Kidney (tissue), 14 donors: ENCODE results near the gene ITGB7. TPM values are rescaled to one million over a fixed set of nuclear protein-coding genes. Genes with fewer than 3 reads are reported as not detected.

ENCODE experiments used
- DNase-seq, 5 donors: peaks; one replicate each; pipeline ENCODE4 v3.0.0-alpha.2; 2013 to 2020
- FAIRE-seq: peaks from 2 replicates; lab custom pipeline; 2012; peaks lifted over from hg19 to GRCh38; lab: Jason Lieb, UNC
- H3K27ac ChIP-seq, 2 donors: one replicate each; pipeline ENCODE4 v1.7.0; 2013; ENCODE audit warnings: low read depth in 2 of 2, low read length in 2 of 2, inconsistent platforms in 1 of 2
- H3K27me3 ChIP-seq: one replicate; pipeline ENCODE4 v1.7.1; 2013; ENCODE audit warnings: low read length, inconsistent platforms; ENCODE audit not compliant: control insufficient read depth, insufficient read depth
- H3K36me3 ChIP-seq, 3 donors: one replicate each; pipeline versions ENCODE4 v1.7.0 to v1.7.1; 2013; ENCODE audit warnings: low read length in 3 of 3, control low read depth in 1 of 3, inconsistent platforms in 1 of 3; ENCODE audit not compliant: insufficient read depth in 3 of 3, control insufficient read depth in 2 of 3
- H3K4me1 ChIP-seq, 3 donors: one replicate each; pipeline versions ENCODE4 v1.7.0 to v1.7.1; 2013; ENCODE audit warnings: low read length in 3 of 3, inconsistent platforms in 1 of 3, low read depth in 1 of 3; ENCODE audit not compliant: control insufficient read depth in 2 of 3, insufficient read depth in 2 of 3
- H3K4me3 ChIP-seq, 3 donors: one replicate each; pipeline versions ENCODE4 v1.7.0 to v1.8.1; 2013; ENCODE audit warnings: low read length in 3 of 3, control low read depth in 1 of 3, inconsistent platforms in 1 of 3
- H3K9ac ChIP-seq, 3 donors: one replicate each; pipeline versions ENCODE4 v1.7.0 to v1.7.1; 2013; ENCODE audit warnings: low read length in 3 of 3, control low read depth in 1 of 3, inconsistent platforms in 1 of 3
- H3K9me3 ChIP-seq, 3 donors: one replicate each; pipeline versions ENCODE4 v1.7.0 to v1.7.1; 2013; ENCODE audit warnings: low read length in 3 of 3, control low read depth in 1 of 3, inconsistent platforms in 1 of 3; ENCODE audit not compliant: control insufficient read depth in 2 of 3, insufficient read depth in 1 of 3
- intact Hi-C: fragments of 100-400 bp; cut with DNase I; formaldehyde crosslinking; loops from one replicate; pipeline ENCODE4 v1.11.1; 2022
- polyA plus RNA-seq: library from polyadenylated mRNA; stranded (reverse); fragments of 350-450 nt; fragmentation: Illumina TruSeq; extraction: RNeasy Lipid Tissue Mini Kit (QIAGEN cat#74804); gene quantifications from one replicate; pipeline ENCODE4 v1.2.3, GENCODE V29; 2014; ENCODE audit warnings: low read depth, low replicate concordance; ENCODE audit not compliant: insufficient read depth
- total RNA-seq: library from RNA; stranded (reverse); fragmentation: NEBNext Ultra II Directional; extraction: Animal tissue kit (Norgen Biotek cat#: 25700); gene quantifications from one replicate; pipeline ENCODE4 v1.2.1, GENCODE V29; 2021
- TF ChIP-seq, protein P1 (sequence below): IDR thresholded peaks from 3 replicates; pipeline ENCODE4 v1.5.1; 2012; ENCODE audit warnings: mild to moderate bottlenecking, moderate library complexity, borderline replicate concordance; ENCODE audit not compliant: insufficient read depth; ENCODE audit errors: extremely low read depth
- donor health status: control.
- donor health status: control.
- donor health status: control.
- donor health status: control.
- donor health status: control.
- donor health status: DM: yes; HTN: yes; CAD: no.
- donor health status: Normal renal cell carcinoma (clear cell type).

ITGB7 gene
- total and polyA plus RNA-seq, 2 donors from 2014 or later = 11.0 to 14.5 TPM

GRCh38 chr12:53235164-53235563 lies 28.1 kb upstream of the ITGB7 start:
- Histone ChIP-seq H3K9me3 (no peaks in the 10 kb centered on the region), H3K4me1 (peaks cover 0 to 24% (median 7%) of the 10 kb centered on the region in 3 donors), H3K9ac (no peak overlapping the region), H3K27ac (no peak overlapping the region), H3K36me3 (no peaks in the 10 kb centered on the region), H3K4me3 (no peak overlapping the region), H3K27me3 (no peaks in the 10 kb centered on the region)
- DNase-seq = peak in 1 of 5 donors; percentile 37
- intact Hi-C loops = no loop called here
- TF ChIP-seq, protein P1, sequence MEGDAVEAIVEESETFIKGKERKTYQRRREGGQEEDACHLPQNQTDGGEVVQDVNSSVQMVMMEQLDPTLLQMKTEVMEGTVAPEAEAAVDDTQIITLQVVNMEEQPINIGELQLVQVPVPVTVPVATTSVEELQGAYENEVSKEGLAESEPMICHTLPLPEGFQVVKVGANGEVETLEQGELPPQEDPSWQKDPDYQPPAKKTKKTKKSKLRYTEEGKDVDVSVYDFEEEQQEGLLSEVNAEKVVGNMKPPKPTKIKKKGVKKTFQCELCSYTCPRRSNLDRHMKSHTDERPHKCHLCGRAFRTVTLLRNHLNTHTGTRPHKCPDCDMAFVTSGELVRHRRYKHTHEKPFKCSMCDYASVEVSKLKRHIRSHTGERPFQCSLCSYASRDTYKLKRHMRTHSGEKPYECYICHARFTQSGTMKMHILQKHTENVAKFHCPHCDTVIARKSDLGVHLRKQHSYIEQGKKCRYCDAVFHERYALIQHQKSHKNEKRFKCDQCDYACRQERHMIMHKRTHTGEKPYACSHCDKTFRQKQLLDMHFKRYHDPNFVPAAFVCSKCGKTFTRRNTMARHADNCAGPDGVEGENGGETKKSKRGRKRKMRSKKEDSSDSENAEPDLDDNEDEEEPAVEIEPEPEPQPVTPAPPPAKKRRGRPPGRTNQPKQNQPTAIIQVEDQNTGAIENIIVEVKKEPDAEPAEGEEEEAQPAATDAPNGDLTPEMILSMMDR = no peak
- no peak for FAIRE-seq

DNA sequence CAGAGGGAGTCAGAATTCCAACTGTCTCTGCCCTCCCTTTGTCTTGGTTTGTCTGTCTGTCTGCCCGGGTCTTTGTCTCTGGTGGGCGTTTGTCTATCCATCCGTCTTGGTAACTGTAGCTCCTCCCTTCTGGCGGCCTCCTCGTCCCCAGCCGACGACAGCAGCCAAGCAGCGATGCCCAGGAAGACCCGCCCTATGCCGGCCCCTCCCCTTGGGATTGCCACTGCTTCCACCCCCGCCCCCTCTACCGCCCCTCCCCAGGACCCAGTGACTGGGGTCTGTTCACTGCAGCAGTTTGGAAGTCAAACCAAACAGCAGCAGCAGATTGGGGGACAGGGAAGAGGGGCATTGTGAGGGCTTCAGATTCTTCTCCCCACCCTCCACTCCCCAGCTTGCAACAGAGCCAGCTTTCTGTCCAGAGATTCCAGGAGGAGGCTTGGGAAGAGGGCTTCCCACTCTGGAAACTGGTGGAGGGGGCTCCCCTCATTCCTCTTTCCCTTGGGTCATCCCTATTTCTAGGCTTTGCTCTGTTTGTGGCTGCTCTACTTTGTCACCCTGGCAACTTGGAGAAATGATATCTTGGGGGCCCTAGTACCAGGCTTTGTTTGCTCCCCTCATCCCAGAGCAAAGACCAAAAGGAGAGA lies 27.3 kb upstream of the ITGB7 start:
- DNase-seq (peak in 3 of 5 donors; percentile 49 to 69 (median 66)), FAIRE-seq (no peak)
- Histone ChIP-seq H3K4me1 (peaks cover 0 to 24% (median 7%) of the 10 kb centered on the region in 3 donors), H3K27ac (no peak overlapping the region), H3K9ac (no peak overlapping the region), H3K27me3 (no peaks in the 10 kb centered on the region), H3K4me3 (no peak overlapping the region), H3K9me3 (no peaks in the 10 kb centered on the region), H3K36me3 (no peaks in the 10 kb centered on the region)
- intact Hi-C loops = no loop called here
- TF ChIP-seq, protein P1 = no peak

DNA sequence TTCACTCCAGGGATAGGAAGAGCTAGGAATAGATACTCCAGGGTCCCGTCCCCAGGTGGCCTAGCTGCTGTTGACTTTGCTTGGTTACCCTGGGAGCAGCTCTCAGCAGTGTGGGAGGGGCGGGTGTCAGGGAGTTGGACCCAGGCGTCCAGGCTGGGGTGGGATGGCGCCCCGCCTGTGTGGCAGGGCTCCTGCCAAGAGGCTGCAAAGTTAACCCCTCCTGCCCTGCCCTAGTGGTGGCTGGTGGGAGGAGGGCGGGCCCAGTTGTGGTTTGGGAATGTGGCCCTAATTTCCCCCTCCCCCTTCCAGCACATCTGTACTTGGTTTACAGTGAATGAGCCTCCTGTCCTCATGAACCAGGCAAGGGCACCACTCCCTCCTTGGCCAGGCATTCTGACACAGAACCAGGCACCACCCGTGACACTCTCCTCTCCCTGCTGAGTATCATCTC lies 26.6 kb upstream of the ITGB7 start:
- DNase-seq (peak in 1 of 5 donors; percentile 49), FAIRE-seq (no peak)
- Histone ChIP-seq H3K4me3 (no peak overlapping the region), H3K36me3 (no peaks in the 10 kb centered on the region), H3K9me3 (no peaks in the 10 kb centered on the region), H3K27me3 (no peaks in the 10 kb centered on the region), H3K27ac (no peak overlapping the region), H3K4me1 (peaks cover 0 to 24% (median 7%) of the 10 kb centered on the region in 3 donors), H3K9ac (peak overlapping the region in 2 of 3 donors; percentile 39 to 44)
- TF ChIP-seq, protein P1 = no peak
- intact Hi-C loops = no loop called here
